Heart left ventricle (tissue), 13 donors: ENCODE measurements around the gene CACNG6.

Source experiments
- POLR2A ChIP-seq, 2 donors: fragments of 450-650 bp; IDR thresholded peaks; one replicate each; pipeline ENCODE4 v1.6.1; 2017; ENCODE audit warnings: antibody characterized with exemption in 2 of 2, mild to moderate bottlenecking in 2 of 2, moderate library complexity in 2 of 2
- TF ChIP-seq, protein P1 (sequence below), 12 donors: fragments of 200-600 bp; sonication (generic) in 4 of 12; IDR thresholded peaks; one replicate each; pipeline versions ENCODE4 v1.5.0 to v1.8.0; 2018 to 2022; ENCODE audit warnings: antibody characterized with exemption in 12 of 12, mild to moderate bottlenecking in 5 of 12
- donor health status: ischemic (EF 13 %, LVEDD 7.1; RV severe dilation, severe dysfunction).
- donor health status: DM: no; HTN: yes; CAD: no.
- donor health status: DM: no; HTN: no; CAD: no.
- donor health status: ischemic (EF 25% LVEDD 6.9; RV normal size, moderate dysfunction).
- donor health status: ischemic (EF 25% LVEDD 5.7; RV mildly dilated, moderate dysfunction).
- donor health status: ischemic (EF 35%, LVEDD 5.7; RV mildly dilated, moderate dysfunction).
- donor health status: nonischemic (EF 11% LVEDD 7.7; RV severe dilation, severe dysfunction).
- donor health status: DM: yes; HTN: yes; CAD: no.
- donor health status: PGD.
- donor health status: ischemic (EF 29% LVEDD 5.4; RV normal size, mild dysfunction).
- donor health status: nonischemic (EF 23%, LVEDD 6.1; RV moderate dilation, normal function).

DNA sequence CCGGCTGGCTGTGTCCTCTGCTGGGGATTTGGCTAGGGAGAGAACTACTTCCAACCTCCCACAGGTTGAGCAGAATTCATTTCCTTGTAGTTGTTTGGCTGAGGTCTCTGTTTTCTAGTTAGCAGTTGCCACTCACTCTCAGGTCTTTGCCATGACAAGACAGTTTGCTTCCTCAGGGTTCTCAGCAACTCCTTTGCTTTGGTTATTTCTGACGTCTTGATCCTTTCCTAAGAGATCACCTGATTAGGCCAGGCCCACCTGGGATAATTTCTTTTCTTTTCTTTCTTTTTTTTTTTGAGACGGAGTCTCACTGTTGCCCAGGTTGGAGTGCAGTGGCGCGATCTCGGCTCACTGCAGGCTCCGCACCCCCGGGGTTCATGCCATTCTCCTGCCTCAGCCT is 38.1 kb upstream of the CACNG6 start:
- TF ChIP-seq, protein P1, sequence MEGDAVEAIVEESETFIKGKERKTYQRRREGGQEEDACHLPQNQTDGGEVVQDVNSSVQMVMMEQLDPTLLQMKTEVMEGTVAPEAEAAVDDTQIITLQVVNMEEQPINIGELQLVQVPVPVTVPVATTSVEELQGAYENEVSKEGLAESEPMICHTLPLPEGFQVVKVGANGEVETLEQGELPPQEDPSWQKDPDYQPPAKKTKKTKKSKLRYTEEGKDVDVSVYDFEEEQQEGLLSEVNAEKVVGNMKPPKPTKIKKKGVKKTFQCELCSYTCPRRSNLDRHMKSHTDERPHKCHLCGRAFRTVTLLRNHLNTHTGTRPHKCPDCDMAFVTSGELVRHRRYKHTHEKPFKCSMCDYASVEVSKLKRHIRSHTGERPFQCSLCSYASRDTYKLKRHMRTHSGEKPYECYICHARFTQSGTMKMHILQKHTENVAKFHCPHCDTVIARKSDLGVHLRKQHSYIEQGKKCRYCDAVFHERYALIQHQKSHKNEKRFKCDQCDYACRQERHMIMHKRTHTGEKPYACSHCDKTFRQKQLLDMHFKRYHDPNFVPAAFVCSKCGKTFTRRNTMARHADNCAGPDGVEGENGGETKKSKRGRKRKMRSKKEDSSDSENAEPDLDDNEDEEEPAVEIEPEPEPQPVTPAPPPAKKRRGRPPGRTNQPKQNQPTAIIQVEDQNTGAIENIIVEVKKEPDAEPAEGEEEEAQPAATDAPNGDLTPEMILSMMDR (IDR thresholded peaks at IDR 0.05) = no peak
- no peak for TF ChIP-seq POLR2A (IDR thresholded peaks at IDR 0.05)
